GM21737 (cell line): ENCODE measurements around the gene SCEL.
A peak's percentile ranks its signal among the peaks of the same experiment; 100 is the strongest.

Source experiments
- ATAC-seq: cut with Tn5 transposase; IDR thresholded peaks from one replicate; pipeline ENCODE4 v1.9.1; 2021; ENCODE audit warnings: mild to moderate bottlenecking, moderate library complexity; ENCODE audit not compliant: unreplicated experiment

Gene SCEL

GRCh38 chr13:77519808-77520207 lies 15.7 kb upstream of the SCEL start:
- no peak for ATAC-seq

DNA sequence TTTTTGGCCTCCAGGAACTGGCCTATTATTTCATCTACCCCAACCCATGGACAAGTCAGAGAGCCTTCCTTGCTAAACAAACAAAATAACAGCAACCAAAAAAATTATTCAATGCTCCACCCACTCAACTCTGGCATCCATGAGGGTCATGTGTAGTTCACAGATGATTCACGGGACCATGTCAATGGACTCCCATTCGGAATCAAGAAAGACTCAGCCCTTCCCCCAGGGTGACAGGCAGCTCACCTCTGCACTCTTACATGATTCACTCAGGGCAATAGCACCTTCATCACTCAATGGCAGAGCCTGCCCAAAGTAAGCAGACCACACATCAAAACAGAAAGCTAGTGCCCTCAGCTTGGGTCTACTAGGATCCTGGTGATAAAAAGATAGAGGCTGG lies 14.3 kb upstream of the SCEL start:
- ATAC-seq, result no peak

DNA sequence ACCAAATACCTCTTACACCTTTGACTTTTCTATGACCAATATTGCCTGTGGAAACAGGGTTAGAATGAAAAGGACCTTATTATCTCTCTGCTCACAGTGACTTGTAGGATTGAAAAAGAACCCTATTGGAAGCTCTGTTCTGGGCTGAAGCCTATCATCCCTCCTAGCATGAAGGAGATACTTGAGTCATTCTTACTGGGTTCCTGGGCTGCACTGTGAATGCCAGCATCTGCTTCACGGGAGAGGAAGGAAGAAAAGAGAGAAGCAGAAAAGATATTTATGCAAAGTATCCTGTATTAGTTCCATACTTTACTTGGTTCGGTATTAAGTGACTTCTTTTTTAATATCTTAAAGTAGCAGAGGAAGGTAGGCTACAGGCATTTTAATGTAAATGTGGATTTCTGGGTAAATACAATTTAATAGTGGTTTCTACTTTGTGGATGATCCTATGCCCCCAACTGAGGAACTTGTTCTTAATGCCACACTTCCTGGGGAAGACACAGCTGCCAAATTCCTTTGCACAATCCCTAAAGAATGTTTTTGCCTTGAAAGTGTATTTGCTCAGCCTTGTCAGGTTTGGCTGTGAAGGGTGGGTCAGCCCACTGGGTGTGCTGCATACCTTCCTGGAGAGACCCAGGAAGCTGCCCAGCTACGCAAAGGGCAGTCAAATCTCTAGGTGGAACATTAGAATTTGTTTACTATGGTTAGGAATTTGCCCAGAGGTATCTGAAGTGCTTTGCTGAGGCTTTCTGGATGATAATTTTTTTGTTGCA lies 13.7 kb upstream of the SCEL start:
- ATAC-seq, result no peak

- no peak for ATAC-seq
These were observed 13.1 kb upstream of the SCEL start for GRCh38 chr13:77522444-77522843.

DNA sequence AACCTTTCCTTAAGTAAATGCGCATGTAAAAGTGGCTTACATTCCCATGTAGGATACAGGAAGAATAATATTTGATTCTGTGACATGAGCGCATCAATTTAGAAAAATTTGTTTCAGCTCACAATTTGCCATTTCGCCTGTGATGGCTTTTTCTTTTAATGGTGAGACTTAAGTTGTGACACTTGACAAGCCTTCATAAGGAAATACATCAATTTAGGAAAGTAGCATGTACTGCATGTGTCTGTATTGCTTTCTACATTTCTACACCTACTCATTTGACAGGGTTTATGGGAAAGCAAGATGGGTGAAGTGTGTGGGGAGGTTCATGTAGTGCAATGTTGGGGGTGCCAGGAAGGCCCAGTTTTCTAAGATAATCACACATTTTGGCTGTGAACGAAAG lies 12.1 kb upstream of the SCEL start:
- ATAC-seq, result no peak

DNA sequence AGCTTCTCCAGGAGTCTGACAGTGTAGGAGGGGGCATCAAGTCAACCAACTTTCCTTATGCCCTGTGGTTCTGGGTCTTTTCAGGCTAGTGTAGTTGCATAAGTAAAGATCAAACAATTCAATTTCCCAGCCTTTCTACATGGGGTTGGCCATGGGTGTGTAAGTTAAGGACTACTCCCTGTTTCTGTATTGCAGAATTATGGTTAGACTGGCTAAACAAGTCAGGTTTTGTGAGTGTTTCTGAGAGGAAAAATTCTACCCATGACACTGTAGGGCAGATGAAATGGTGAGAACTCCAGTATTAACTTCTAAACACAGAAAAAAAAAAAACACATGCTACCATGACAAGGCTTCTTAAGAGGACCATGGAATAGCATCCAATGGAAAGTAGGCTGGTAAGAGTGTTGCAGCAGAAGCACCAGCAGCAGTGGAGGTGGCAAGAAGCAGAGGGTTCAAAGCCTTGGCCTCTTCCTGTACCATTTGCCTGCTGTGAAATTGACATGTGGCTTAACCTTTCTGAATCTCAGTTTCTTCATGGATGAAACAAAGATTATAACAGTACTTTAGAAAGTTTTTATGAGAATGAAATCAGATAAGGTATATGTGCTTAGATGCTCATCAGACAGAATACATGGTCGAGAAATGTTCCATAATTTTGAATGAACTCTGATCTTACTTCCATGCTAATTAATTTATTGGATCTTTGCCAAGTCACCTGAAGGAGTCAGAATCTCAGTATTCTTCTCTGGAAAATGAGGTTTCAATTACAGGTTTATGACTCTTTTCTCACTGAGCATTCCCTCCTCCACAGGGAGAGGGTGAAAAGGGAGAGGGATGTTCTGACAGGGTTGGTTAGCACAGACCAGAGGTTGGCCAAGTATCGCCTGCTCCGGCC lies 11.4 kb upstream of the SCEL start:
- no peak for ATAC-seq

DNA sequence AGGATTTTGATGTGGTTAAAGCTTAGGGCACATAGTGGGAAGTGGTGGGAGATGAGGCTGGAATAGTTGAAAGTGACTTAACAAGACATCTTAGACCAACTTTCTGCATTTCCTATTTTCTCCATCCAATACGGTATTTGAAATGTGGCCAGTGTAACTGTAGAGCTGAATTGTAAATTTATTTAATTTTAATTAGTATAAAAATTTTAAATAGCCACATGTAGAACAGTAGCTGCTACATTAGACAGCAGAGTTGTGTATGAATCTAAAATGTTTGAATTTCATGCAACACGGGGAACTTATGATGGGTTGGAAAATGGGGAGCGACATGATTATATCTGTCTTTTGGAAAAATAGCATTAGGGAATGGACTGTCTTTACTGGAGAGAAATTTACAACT lies 7.1 kb upstream of the SCEL start:
- ATAC-seq, result no peak

GRCh38 chr13:77528834-77529500 lies 6.5 kb upstream of the SCEL start:
- ATAC-seq, result peak; percentile 80

DNA sequence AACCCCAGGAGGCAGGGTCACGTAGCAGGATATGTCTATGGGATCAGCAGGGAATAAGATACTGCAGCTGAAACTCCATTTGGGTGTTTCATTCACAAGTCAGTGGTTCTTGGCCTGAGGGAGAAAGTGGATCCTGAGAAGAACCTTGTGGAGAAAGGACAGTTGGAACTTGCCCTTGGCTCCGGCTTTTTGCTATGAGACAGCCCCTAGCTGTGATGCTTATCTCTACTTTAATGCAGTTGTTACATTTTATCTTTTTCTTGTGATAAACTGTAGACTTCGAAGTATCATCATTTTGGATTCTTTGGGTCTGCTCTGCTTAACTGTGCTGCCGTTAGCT lies 6.0 kb upstream of the SCEL start:
- ATAC-seq, result no peak

DNA sequence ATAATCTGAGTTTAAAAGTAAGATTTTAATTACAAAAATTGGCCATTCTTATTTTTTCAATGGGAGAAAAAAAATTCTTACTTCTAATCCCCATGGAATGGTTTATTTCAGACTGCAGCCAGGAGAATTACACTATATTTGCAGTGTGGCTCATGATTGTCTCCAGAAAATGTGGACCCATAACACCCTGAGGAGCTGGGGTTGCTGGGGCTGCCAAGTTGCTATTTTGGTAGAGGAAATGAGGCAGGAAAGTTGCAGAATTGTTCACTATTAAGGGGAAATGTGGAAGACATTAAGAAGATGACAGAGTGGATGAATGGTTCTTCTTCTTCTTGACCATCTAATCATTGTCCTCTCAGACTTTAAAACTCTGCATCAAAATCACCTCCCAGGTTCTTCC lies 4.6 kb upstream of the SCEL start:
- ATAC-seq, result no peak

- no peak for ATAC-seq
These were observed 2.5 kb upstream of the SCEL start for GRCh38 chr13:77532983-77533382.

DNA sequence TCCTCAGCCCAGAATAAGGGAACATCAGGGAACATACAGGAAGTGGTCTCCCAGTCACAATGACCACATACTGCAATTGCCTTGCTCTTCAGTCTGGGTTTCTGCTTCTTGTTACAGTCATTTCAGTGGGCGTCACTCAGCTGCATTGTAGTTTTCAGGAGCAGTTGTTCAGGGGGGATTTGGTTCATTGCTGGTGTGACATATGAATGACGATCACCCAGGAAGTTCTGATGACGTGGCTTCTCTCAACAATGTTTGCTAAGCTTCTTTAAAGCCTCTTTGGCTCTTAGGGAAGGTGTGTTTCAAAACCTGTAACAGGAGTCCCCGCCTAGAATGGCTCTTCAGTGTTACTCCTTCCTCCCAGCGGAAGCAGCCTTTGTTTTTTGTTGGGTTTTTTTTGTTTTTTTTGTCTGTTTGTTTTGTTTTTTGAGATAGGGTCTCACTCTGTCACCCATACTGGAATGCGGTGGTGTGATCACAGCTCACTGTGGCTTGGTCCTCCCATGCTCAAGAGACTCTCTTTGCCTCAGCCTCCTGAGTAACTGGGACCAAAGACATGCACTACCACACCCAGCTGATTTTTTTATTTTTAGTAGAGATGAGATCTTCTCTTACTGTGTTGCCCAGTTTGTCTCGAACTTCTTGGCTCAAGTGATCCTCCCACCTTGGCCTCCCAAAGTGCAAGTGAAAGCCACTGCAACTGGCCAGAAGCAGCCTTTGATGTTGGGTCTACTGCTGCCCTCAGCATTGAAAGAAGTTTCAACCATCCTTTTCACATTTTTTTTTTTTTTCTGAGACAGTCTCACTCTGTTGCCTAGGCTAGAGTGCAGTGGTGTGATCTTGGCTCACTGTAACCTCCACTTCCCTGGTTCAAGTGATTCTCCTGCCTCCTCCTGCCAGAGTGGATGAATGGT lies 1.4 kb upstream of the SCEL start:
- no peak for ATAC-seq

GRCh38 chr13:77536358-77536757 lies 852 bp downstream of the SCEL start:
- ATAC-seq, result no peak

DNA sequence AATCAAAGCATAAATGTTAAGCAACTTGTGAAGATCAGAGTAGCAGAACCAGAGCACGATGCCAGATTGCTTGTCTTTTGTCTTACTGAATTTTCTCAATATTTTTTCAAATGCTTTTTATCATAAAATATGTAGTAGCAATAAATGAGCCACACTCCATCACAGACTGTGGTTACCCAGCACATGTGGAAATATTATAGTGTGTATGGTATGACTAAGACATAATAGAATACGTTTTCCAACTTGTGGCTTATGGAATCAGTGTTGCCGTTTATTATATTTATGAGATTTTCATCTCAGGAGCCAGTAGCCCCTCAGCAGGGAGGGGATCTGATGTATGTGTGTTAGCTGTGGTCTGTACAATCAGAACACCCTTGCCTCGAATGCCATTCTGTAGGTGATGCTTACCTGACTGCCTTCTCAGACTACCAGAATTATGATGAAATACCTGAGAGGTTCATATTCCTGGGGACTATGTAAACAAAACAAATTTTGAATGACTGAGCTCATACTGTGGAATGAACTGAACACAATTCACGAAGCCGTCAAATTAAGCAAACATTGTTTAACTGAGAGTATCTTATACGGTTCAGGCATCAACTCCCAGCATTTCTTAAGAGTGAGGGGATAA lies 1.9 kb downstream of the SCEL start:
- ATAC-seq, result no peak

DNA sequence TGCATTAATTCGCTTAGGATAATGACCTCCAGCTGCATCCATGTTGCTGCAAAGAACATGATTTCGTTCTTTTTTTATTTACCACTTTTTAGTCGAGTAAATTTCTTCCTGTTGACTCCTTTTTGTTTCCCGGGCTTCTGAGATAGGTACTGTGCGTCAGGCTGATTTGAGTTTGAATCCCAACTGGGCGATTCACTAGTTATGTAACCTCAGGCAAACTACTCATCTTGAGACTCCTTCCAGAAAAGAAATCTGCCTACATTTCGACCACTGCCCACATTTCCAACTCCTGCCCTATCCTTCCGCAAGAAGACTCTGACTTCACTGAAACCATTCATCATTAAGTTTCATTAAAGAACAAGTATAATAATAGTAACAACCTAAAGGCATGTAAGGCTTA lies 8.2 kb downstream of the SCEL start:
- ATAC-seq, result no peak

GRCh38 chr13:77544355-77544754 lies 8.8 kb downstream of the SCEL start:
- ATAC-seq, result no peak

DNA sequence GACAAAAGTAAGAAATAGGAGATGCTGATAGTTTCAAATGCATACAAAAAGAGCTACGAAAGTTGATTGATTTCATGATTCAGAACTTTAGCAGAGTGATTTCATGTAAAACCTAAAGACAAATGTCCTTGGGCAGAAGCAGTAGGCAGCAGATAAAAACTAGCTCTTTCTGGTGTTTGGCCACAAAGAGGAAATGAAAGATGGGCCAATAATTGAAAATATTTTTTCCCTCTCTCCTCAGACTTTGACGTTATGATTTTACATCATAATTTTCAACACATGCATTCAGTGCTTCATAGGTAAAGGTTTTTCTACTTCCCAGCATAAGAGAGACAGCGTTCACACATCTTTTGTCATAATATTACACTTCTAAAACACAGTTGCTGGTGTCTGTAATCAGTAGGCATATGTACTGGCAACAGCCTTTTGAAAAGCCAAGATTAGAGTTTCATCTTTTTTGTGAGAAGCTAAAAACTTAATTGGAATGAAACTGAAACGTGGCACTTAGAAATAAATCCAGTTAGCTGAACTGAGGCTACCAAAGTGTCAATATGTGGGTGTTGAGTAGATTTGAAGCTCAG lies 9.3 kb downstream of the SCEL start:
- ATAC-seq, result peak; percentile 53

DNA sequence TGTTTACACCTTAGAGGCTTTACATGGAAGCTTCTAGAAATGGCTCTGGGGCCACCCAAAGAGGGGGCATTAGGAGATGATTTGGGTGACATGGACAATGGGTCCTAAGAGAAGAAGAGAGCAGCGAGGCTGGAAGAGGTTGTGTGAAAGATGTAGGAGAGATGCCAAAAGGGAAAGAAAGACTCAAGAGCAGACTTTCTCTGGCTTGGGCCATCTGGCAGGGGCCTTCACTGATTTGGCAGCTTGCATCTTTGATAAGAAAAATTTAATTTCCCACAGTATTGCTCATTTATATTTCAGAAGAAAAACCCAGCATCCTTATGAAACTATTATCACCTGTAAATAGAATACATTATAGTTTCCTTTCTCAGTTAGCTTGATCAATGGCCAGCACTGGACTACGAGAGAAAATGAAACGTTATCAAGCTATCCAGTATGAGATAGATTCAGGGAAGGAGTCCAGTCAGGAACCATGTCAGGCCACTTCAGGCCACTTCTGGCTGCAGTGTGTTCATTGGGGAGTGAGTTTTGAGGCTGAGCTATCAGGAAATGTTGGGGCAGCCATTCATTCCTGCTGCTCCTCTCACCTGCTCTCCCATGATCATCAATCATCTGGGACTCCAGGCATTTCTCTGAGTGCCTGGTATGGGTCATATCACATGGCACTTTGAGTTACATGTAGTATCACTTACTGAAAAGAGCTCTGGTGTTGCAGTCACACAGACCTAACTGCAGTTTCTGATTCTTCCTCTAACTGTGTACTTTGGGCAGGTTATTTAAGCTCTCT lies 10.3 kb downstream of the SCEL start:
- no peak for ATAC-seq

DNA sequence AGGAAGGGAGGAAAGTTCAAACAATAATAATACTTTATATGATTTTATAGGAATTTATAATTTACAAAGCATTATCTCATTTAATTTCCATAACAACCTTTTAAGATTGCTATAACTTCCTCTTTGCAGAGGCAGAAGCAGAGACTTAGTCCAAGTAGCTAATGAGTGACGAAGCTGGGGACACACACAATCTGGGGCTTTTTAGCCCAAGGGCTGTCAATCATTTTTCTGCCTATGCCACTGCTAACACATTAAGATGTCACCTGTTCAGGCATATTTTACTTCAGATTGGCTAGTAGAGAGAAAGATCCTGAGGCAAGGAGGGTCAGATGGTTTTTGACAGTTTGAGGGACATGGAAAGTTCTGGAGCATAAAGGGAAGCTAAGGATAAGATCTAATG lies 12.6 kb downstream of the SCEL start:
- peak; percentile 81 for ATAC-seq
